SU-DHL-6 (cell line): ENCODE data around the gene GPR108.

Experiments used
- H2AFZ ChIP-seq: fragments of 200-600 bp; sonication (generic); 2 replicates; pipeline ENCODE4 v1.6.1; 2014; ENCODE audit warnings: low read depth, mild to moderate bottlenecking, moderate library complexity, mixed read lengths, antibody characterized with exemption, low read length; ENCODE audit not compliant: severe bottlenecking
- H3F3A ChIP-seq: fragments of 200-600 bp; shearing (Covaris generic); 2 replicates; pipeline ENCODE4 v1.6.0; 2016; ENCODE audit warnings: antibody characterized with exemption, mild to moderate bottlenecking; ENCODE audit not compliant: insufficient read depth
- H3K27ac ChIP-seq: fragments of 200-600 bp; sonication (generic); 2 replicates; pipeline ENCODE4 v1.5.1; 2016; ENCODE audit warnings: low read depth, mild to moderate bottlenecking, low read length, moderate library complexity, mixed read lengths
- H3K27me3 ChIP-seq: fragments of 200-600 bp; sonication (generic), shearing (Covaris generic); 2 replicates; pipeline ENCODE4 v1.6.0; 2014; ENCODE audit warnings: mild to moderate bottlenecking, low read length
- H3K36me3 ChIP-seq: fragments of 200-600 bp; sonication (generic); 2 replicates; pipeline ENCODE4 v1.6.1; 2014; ENCODE audit warnings: mild to moderate bottlenecking, low read length, mixed read lengths
- H3K4me2 ChIP-seq: fragments of 300-600, 200-600 bp; shearing (Covaris generic), sonication (generic); 2 replicates; pipeline ENCODE4 v1.6.0; 2014; ENCODE audit warnings: low read length, low read depth, mild to moderate bottlenecking; ENCODE audit not compliant: poor library complexity, severe bottlenecking
- H3K4me3 ChIP-seq: fragments of 200-600 bp; sonication (generic); 2 replicates; pipeline ENCODE4 v1.5.1; 2014; ENCODE audit warnings: antibody characterized with exemption, low read length, mild to moderate bottlenecking, mixed read lengths; ENCODE audit not compliant: insufficient read depth, poor library complexity, severe bottlenecking
- H3K79me2 ChIP-seq: fragments of 200-600 bp; sonication (generic); 2 replicates; pipeline ENCODE4 v1.6.1; 2014; ENCODE audit warnings: mild to moderate bottlenecking, low read length, moderate library complexity; ENCODE audit not compliant: insufficient read depth
- H3K9ac ChIP-seq: fragments of 200-600 bp; sonication (generic); 2 replicates; pipeline ENCODE4 v1.7.0; 2014; ENCODE audit warnings: mild to moderate bottlenecking, low read length
- H3K9me2 ChIP-seq: fragments of 200-600 bp; sonication (generic); replicated peaks from 2 replicates; pipeline ENCODE4 v1.6.1; 2014; ENCODE audit warnings: low read length; ENCODE audit not compliant: insufficient read depth
- H3K9me3 ChIP-seq: fragments of 200-600 bp; sonication (generic); 2 replicates; pipeline ENCODE4 v1.6.1; 2014; ENCODE audit warnings: low read length, mixed read lengths; ENCODE audit not compliant: insufficient read depth
- H4K20me1 ChIP-seq: fragments of 200-600 bp; sonication (generic); 2 replicates; pipeline ENCODE4 v1.6.1; 2014; ENCODE audit warnings: low read depth, mild to moderate bottlenecking, antibody characterized with exemption, low read length, moderate library complexity, mixed read lengths
- EZH2phosphoT487 ChIP-seq: fragments of 200-600 bp; sonication (generic), shearing (Covaris generic); conservative IDR thresholded peaks from 2 replicates; pipeline ENCODE4 v1.6.1; 2018; ENCODE audit warnings: mild to moderate bottlenecking, antibody characterized with exemption, low read length, moderate library complexity, mixed read lengths
- TF ChIP-seq, protein P1 (sequence below): fragments of 200-600 bp; sonication (generic); IDR thresholded peaks from one replicate; pipeline ENCODE4 v1.5.1; 2017; ENCODE audit warnings: antibody characterized with exemption, mild to moderate bottlenecking, low read length, moderate library complexity; ENCODE audit not compliant: insufficient read depth, poor library complexity, severe bottlenecking

GPR108 gene

DNA sequence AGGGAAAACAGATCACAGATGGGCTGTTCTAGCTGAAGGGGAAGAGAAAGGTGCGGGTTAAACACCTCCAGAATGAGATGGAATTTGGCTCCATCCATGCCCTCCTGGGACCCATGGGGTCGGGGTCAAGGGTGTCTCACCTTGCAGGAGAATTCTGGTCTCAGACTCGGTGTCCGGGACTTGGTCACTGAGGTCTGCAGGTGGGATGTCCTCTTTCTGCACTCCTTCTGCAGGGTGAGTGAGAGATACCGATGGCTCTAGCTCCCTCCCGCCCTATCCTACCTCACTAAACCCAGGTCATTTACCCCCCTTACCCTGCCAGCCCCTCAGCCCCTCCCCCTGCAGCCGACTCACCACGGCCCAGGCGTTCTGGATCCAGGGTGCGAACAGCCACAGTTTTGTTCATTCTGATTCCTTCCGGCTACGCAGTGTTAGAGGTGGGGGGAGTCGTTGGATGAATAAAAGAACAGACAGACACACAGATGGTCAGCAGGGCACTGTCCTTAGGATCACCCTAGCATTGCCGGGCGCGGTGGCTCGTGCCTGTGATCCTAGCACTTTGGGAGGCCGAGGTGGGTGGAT is 41.0 kb downstream of the GPR108 start:
- TF ChIP-seq, protein P1, sequence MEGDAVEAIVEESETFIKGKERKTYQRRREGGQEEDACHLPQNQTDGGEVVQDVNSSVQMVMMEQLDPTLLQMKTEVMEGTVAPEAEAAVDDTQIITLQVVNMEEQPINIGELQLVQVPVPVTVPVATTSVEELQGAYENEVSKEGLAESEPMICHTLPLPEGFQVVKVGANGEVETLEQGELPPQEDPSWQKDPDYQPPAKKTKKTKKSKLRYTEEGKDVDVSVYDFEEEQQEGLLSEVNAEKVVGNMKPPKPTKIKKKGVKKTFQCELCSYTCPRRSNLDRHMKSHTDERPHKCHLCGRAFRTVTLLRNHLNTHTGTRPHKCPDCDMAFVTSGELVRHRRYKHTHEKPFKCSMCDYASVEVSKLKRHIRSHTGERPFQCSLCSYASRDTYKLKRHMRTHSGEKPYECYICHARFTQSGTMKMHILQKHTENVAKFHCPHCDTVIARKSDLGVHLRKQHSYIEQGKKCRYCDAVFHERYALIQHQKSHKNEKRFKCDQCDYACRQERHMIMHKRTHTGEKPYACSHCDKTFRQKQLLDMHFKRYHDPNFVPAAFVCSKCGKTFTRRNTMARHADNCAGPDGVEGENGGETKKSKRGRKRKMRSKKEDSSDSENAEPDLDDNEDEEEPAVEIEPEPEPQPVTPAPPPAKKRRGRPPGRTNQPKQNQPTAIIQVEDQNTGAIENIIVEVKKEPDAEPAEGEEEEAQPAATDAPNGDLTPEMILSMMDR, result no peak
- TF ChIP-seq EZH2phosphoT487, result no peak
- Histone ChIP-seq H3K36me3 (no peaks in the 10 kb centered on the region), H3K9me3 (no peaks in the 10 kb centered on the region)

DNA sequence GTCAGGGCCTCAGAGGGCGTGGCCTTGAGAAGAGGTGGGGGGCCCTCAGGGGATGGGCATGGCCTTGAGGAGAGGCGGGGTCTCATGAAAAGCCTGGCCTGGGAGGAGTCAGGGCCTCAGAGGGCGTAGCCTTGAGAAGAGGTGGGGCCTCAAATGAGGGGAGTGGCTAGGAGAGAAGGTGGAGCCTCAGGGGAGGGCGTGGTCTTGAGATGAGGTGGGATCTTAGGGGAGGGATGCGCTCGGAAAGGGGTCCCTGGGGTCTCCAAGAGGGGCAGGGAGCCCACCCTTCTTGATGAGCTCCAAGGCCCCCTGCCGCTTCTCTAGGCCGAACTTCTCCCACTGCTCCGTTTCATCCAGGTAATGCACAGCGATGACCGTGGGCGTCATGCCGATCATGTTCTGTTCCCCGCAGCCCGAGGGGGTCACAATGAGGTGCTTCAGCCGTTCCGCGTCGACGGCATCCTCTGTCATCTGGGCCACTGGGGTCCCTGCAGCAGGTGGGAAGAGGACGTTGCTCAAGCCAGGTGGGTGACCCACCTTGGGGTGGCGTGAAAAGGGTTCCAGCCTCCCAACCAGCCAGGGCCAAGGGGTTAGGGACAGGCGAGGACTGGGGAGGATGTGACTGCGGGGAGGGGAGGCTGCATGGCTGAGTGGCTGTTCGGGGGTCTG is 43.1 kb downstream of the GPR108 start:
- no peaks in the 10 kb centered on the region for H3K9me3 ChIP-seq
- TF ChIP-seq, protein P1, result no peak
- TF ChIP-seq EZH2phosphoT487, result no peak
- no peak overlapping the region for H3K9ac ChIP-seq
- H3K4me2 ChIP-seq, result no peak overlapping the region
- no peaks in the 10 kb centered on the region for H3K27me3 ChIP-seq
- no peak overlapping the region for H2AFZ ChIP-seq
- H3K36me3 ChIP-seq, result no peaks in the 10 kb centered on the region
- no peaks in the 10 kb centered on the region for H3K79me2 ChIP-seq
- no peaks in the 10 kb centered on the region for H4K20me1 ChIP-seq
- no peaks in the 10 kb centered on the region for H3F3A ChIP-seq
- no peaks in the 10 kb centered on the region for H3K9me2 ChIP-seq
- H3K27ac ChIP-seq, result no peak overlapping the region
- H3K4me3 ChIP-seq, result no peak overlapping the region

More for the DNA sequence above, 41.0 kb downstream of the GPR108 start:
- Histone ChIP-seq H3K9ac (no peak overlapping the region), H3K27me3 (no peaks in the 10 kb centered on the region), H3K9me2 (no peaks in the 10 kb centered on the region), H3K27ac (no peak overlapping the region), H3K4me3 (no peak overlapping the region), H3F3A (no peaks in the 10 kb centered on the region), H2AFZ (no peak overlapping the region), H3K79me2 (no peaks in the 10 kb centered on the region), H4K20me1 (no peaks in the 10 kb centered on the region), H3K4me2 (no peak overlapping the region)

DNA sequence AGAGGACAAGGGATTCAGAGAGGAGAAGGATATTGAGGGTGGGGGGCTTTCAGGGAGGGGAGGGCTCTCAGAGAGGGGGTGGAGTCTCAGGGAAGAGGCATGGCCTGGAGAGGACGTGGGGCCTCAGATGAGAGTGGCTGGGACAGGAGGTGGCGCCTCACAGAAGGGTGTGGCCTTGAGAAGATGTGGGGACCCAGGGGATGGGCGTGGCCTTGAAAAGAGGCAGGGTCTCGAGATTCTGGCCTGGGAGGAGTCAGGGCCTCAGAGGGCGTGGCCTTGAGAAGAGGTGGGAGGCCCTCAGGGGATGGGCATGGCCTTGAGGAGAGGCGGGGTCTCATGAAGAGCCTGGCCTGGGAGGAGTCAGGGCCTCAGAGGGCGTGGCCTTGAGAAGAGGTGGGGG is 43.7 kb downstream of the GPR108 start:
- Histone ChIP-seq H3K9me3 (peaks cover 4% of the 10 kb centered on the region; the same call in 1 of the 2 replicates), H3K9ac (no peak overlapping the region), H3K27ac (no peak overlapping the region), H3K79me2 (no peaks in the 10 kb centered on the region), H3K36me3 (no peaks in the 10 kb centered on the region), H4K20me1 (no peaks in the 10 kb centered on the region), H2AFZ (no peak overlapping the region), H3K4me3 (no peak overlapping the region), H3K4me2 (no peak overlapping the region), H3F3A (no peaks in the 10 kb centered on the region), H3K9me2 (no peaks in the 10 kb centered on the region), H3K27me3 (no peaks in the 10 kb centered on the region)
- TF ChIP-seq EZH2phosphoT487, result no peak
- TF ChIP-seq, protein P1, result no peak
